ENCODE results near the gene RAX2. TPM values are rescaled to one million over a fixed set of nuclear protein-coding genes. Genes with fewer than 3 reads are reported as not detected.

Gene RAX2
- total RNA-seq, 1 experiment from 2014 or later = not detected

GRCh38 chr19:3778104-3778867 is 6.3 kb upstream of the RAX2 start:
- H3K9me2 ChIP-seq (replicated peaks; ENCODE audit: insufficient read depth, low read length) = no peaks in the 10 kb centered on the region
- DNase-seq = no peak
- no peak overlapping the region for H3K9ac ChIP-seq (ENCODE audit: low read length)
- H3K4me1 ChIP-seq (ENCODE audit: low read length) = no peaks in the 10 kb centered on the region
- no peak overlapping the region for H3K27ac ChIP-seq (ENCODE audit: low read length)
- H3K4me2 ChIP-seq (ENCODE audit: low read depth, low read length, poor library complexity, severe bottlenecking) = no peak overlapping the region
- H4K20me1 ChIP-seq (ENCODE audit: insufficient read depth, low read depth, low read length) = no peaks in the 10 kb centered on the region
- H3K9me3 ChIP-seq (ENCODE audit: low read length) = peaks cover 11% of the 10 kb centered on the region; the same call in 1 of the 2 replicates
- H2AFZ ChIP-seq (ENCODE audit: low read length) = no peak overlapping the region
- H3K36me3 ChIP-seq (ENCODE audit: insufficient read depth, low read length) = no peaks in the 10 kb centered on the region
- no peaks in the 10 kb centered on the region for H3K79me2 ChIP-seq (ENCODE audit: low read length)
- H3K4me3 ChIP-seq (ENCODE audit: low read length) = no peak overlapping the region
- no peaks in the 10 kb centered on the region for H3K27me3 ChIP-seq (ENCODE audit: low read length)

GRCh38 chr19:3776479-3777040 is 4.5 kb upstream of the RAX2 start:
- peak; percentile 52 for DNase-seq
- no peaks in the 10 kb centered on the region for H3K79me2 ChIP-seq (ENCODE audit: low read length)
- H3K4me3 ChIP-seq (ENCODE audit: low read length) = no peak overlapping the region
- H2AFZ ChIP-seq (ENCODE audit: low read length) = no peak overlapping the region
- H3K27ac ChIP-seq (ENCODE audit: low read length) = no peak overlapping the region
- H4K20me1 ChIP-seq (ENCODE audit: insufficient read depth, low read depth, low read length) = no peaks in the 10 kb centered on the region
- no peaks in the 10 kb centered on the region for H3K27me3 ChIP-seq (ENCODE audit: low read length)
- H3K9me3 ChIP-seq (ENCODE audit: low read length) = peaks cover 8% of the 10 kb centered on the region; the same call in 1 of the 2 replicates
- H3K4me2 ChIP-seq (ENCODE audit: low read depth, low read length, poor library complexity, severe bottlenecking) = no peak overlapping the region
- H3K4me1 ChIP-seq (ENCODE audit: low read length) = no peaks in the 10 kb centered on the region
- no peaks in the 10 kb centered on the region for H3K36me3 ChIP-seq (ENCODE audit: insufficient read depth, low read length)
- H3K9me2 ChIP-seq (replicated peaks; ENCODE audit: insufficient read depth, low read length) = no peaks in the 10 kb centered on the region
- no peak overlapping the region for H3K9ac ChIP-seq (ENCODE audit: low read length)

- H3K4me3 ChIP-seq (ENCODE audit: low read length) = no peak overlapping the region
- no peak overlapping the region for H3K4me2 ChIP-seq (ENCODE audit: low read depth, low read length, poor library complexity, severe bottlenecking)
- no peak overlapping the region for H2AFZ ChIP-seq (ENCODE audit: low read length)
- no peaks in the 10 kb centered on the region for H4K20me1 ChIP-seq (ENCODE audit: insufficient read depth, low read depth, low read length)
- no peaks in the 10 kb centered on the region for H3K4me1 ChIP-seq (ENCODE audit: low read length)
- no peak overlapping the region for H3K27ac ChIP-seq (ENCODE audit: low read length)
- peaks cover under 1% of the 10 kb centered on the region; the same call in 1 of the 2 replicates for H3K9me3 ChIP-seq (ENCODE audit: low read length)
- H3K36me3 ChIP-seq (ENCODE audit: insufficient read depth, low read length) = no peaks in the 10 kb centered on the region
- no peaks in the 10 kb centered on the region for H3K79me2 ChIP-seq (ENCODE audit: low read length)
- no peaks in the 10 kb centered on the region for H3K27me3 ChIP-seq (ENCODE audit: low read length)
- no peak overlapping the region for H3K9ac ChIP-seq (ENCODE audit: low read length)
- DNase-seq = no peak
- no peaks in the 10 kb centered on the region for H3K9me2 ChIP-seq (replicated peaks; ENCODE audit: insufficient read depth, low read length)
Measured at GRCh38 chr19:3775831-3776230, 3.8 kb upstream of the RAX2 start.

- no peaks in the 10 kb centered on the region for H4K20me1 ChIP-seq (ENCODE audit: insufficient read depth, low read depth, low read length)
- no peaks in the 10 kb centered on the region for H3K9me3 ChIP-seq (ENCODE audit: low read length)
- no peak overlapping the region for H3K4me2 ChIP-seq (ENCODE audit: low read depth, low read length, poor library complexity, severe bottlenecking)
- no peaks in the 10 kb centered on the region for H3K79me2 ChIP-seq (ENCODE audit: low read length)
- no peak overlapping the region for H3K27ac ChIP-seq (ENCODE audit: low read length)
- no peaks in the 10 kb centered on the region for H3K27me3 ChIP-seq (ENCODE audit: low read length)
- no peak overlapping the region for H3K4me3 ChIP-seq (ENCODE audit: low read length)
- no peaks in the 10 kb centered on the region for H3K4me1 ChIP-seq (ENCODE audit: low read length)
- no peaks in the 10 kb centered on the region for H3K36me3 ChIP-seq (ENCODE audit: insufficient read depth, low read length)
- H3K9ac ChIP-seq (ENCODE audit: low read length) = no peak overlapping the region
- DNase-seq = no peak
- no peak overlapping the region for H2AFZ ChIP-seq (ENCODE audit: low read length)
- H3K9me2 ChIP-seq (replicated peaks; ENCODE audit: insufficient read depth, low read length) = no peaks in the 10 kb centered on the region
Measured at GRCh38 chr19:3775374-3775711, 3.3 kb upstream of the RAX2 start.

- no peak overlapping the region for H3K9ac ChIP-seq (ENCODE audit: low read length)
- H3K79me2 ChIP-seq (ENCODE audit: low read length) = no peaks in the 10 kb centered on the region
- H4K20me1 ChIP-seq (ENCODE audit: insufficient read depth, low read depth, low read length) = no peaks in the 10 kb centered on the region
- no peaks in the 10 kb centered on the region for H3K9me3 ChIP-seq (ENCODE audit: low read length)
- no peaks in the 10 kb centered on the region for H3K27me3 ChIP-seq (ENCODE audit: low read length)
- H3K4me1 ChIP-seq (ENCODE audit: low read length) = no peaks in the 10 kb centered on the region
- no peak for DNase-seq
- H3K9me2 ChIP-seq (replicated peaks; ENCODE audit: insufficient read depth, low read length) = no peaks in the 10 kb centered on the region
- no peak overlapping the region for H3K27ac ChIP-seq (ENCODE audit: low read length)
- no peak overlapping the region for H3K4me3 ChIP-seq (ENCODE audit: low read length)
- no peak overlapping the region for H3K4me2 ChIP-seq (ENCODE audit: low read depth, low read length, poor library complexity, severe bottlenecking)
- H3K36me3 ChIP-seq (ENCODE audit: insufficient read depth, low read length) = no peaks in the 10 kb centered on the region
- H2AFZ ChIP-seq (ENCODE audit: low read length) = no peak overlapping the region
Measured at GRCh38 chr19:3774621-3775373, 2.8 kb upstream of the RAX2 start.

GRCh38 chr19:3773814-3774515 is 1.9 kb upstream of the RAX2 start:
- Histone ChIP-seq H3K27me3 (ENCODE audit: low read length) (no peaks in the 10 kb centered on the region), H3K9ac (ENCODE audit: low read length) (no peak overlapping the region), H3K4me1 (ENCODE audit: low read length) (no peaks in the 10 kb centered on the region), H3K4me3 (ENCODE audit: low read length) (no peak overlapping the region), H4K20me1 (ENCODE audit: insufficient read depth, low read depth, low read length) (no peaks in the 10 kb centered on the region), H3K27ac (ENCODE audit: low read length) (no peak overlapping the region), H2AFZ (ENCODE audit: low read length) (no peak overlapping the region), H3K9me2 (replicated peaks; ENCODE audit: insufficient read depth, low read length) (no peaks in the 10 kb centered on the region), H3K79me2 (ENCODE audit: low read length) (no peaks in the 10 kb centered on the region), H3K9me3 (ENCODE audit: low read length) (no peaks in the 10 kb centered on the region), H3K4me2 (ENCODE audit: low read depth, low read length, poor library complexity, severe bottlenecking) (no peak overlapping the region), H3K36me3 (ENCODE audit: insufficient read depth, low read length) (no peaks in the 10 kb centered on the region)
- no peak for DNase-seq

GRCh38 chr19:3771000-3771905 is 775 bp downstream of the RAX2 start:
- H4K20me1 ChIP-seq (ENCODE audit: insufficient read depth, low read depth, low read length) = no peaks in the 10 kb centered on the region
- H2AFZ ChIP-seq (ENCODE audit: low read length) = no peak overlapping the region
- no peaks in the 10 kb centered on the region for H3K9me2 ChIP-seq (replicated peaks; ENCODE audit: insufficient read depth, low read length)
- H3K36me3 ChIP-seq (ENCODE audit: insufficient read depth, low read length) = no peaks in the 10 kb centered on the region
- H3K4me1 ChIP-seq (ENCODE audit: low read length) = no peaks in the 10 kb centered on the region
- no peak overlapping the region for H3K9ac ChIP-seq (ENCODE audit: low read length)
- no peak overlapping the region for H3K27ac ChIP-seq (ENCODE audit: low read length)
- no peak overlapping the region for H3K4me2 ChIP-seq (ENCODE audit: low read depth, low read length, poor library complexity, severe bottlenecking)
- H3K79me2 ChIP-seq (ENCODE audit: low read length) = no peaks in the 10 kb centered on the region
- no peak overlapping the region for H3K4me3 ChIP-seq (ENCODE audit: low read length)
- H3K27me3 ChIP-seq (ENCODE audit: low read length) = no peaks in the 10 kb centered on the region
- no peak for DNase-seq
- H3K9me3 ChIP-seq (ENCODE audit: low read length) = no peaks in the 10 kb centered on the region

Data from Karpas-422 (cell line).